HepG2 (cell line): ENCODE measurements around the gene PNMA6F. TPM values are rescaled to one million over a fixed set of nuclear protein-coding genes. Genes with fewer than 3 reads are reported as not detected.

Experiments used
- ATAC-seq: fragments of 200-7000 bp; cut with Tn5 transposase; 3 replicates; pipeline ENCODE4 v1.9.1; 2020; ENCODE audit warnings: mild to moderate bottlenecking, moderate library complexity
- BruUV-seq: library from RNA; stranded (reverse); fragments of 400-500 nt; replicated peaks from 2 replicates; lab custom pipeline; 2021; lab: Mats Ljungman, UMichigan
- CTCF ChIA-PET: fragments of 300-600 bp; formaldehyde crosslinking; extraction: SDS; loops from one replicate; lab custom pipeline; 2021; ENCODE audit warnings: low total read pairs, inconsistent platforms, low intra/inter-chr PET ratio; lab: Yijun Ruan, JAX
- POLR2A ChIA-PET: fragments of 350-600 bp; sonication (Branson Sonifier 250); formaldehyde crosslinking; loops from one replicate; lab custom pipeline; 2020; ENCODE audit warnings: antibody characterized with exemption, inconsistent platforms; lab: Yijun Ruan, JAX
- DNase-seq: peaks from one replicate; pipeline ENCODE4 v3.0.0-alpha.2; 2015; ENCODE audit warnings: low spot score
- FAIRE-seq: peaks from 3 replicates; lab custom pipeline; 2011; peaks lifted over from hg19 to GRCh38; lab: Jason Lieb, UNC
- H2AFZ ChIP-seq: one replicate; pipeline ENCODE4 v1.6.1; 2011; ENCODE audit warnings: low read length, inconsistent platforms
- H3K27ac ChIP-seq: fragments of 300-600 bp; 3 replicates; pipeline ENCODE4 v1.8.0; 2011; ENCODE audit warnings: mixed run types, mild to moderate bottlenecking, mixed read lengths, low read length, inconsistent platforms; ENCODE audit not compliant: insufficient read depth; ENCODE audit errors: extremely low read length
- H3K27me3 ChIP-seq, 2 experiments: fragments of 200-600 bp in 1 of 2; 2 replicates in 1 of 2; 3 replicates in 1 of 2; pipeline versions ENCODE4 v1.6.0 to v1.8.0; 2011; ENCODE audit warnings: low read length in 2 of 2, mild to moderate bottlenecking in 2 of 2, moderate library complexity in 2 of 2, inconsistent platforms in 1 of 2; ENCODE audit not compliant: insufficient read depth in 2 of 2, control insufficient read depth in 1 of 2
- H3K36me3 ChIP-seq, 2 experiments: fragments of 200-600 bp in 1 of 2; replicated peaks in 1 of 2; 2 replicates in 1 of 2; 3 replicates in 1 of 2; pipeline versions ENCODE4 v1.5.1 to v1.8.0; 2011; ENCODE audit warnings: low read length in 2 of 2, inconsistent platforms in 1 of 2; ENCODE audit not compliant: insufficient read depth in 2 of 2, control insufficient read depth in 1 of 2
- H3K4me1 ChIP-seq: 2 replicates; pipeline ENCODE4 v1.5.1; 2012; ENCODE audit warnings: low read length, inconsistent platforms; ENCODE audit not compliant: insufficient read depth
- H3K4me2 ChIP-seq: 2 replicates; pipeline ENCODE4 v1.6.0; 2011; ENCODE audit warnings: low read depth, low read length, inconsistent platforms
- H3K4me3 ChIP-seq, 3 experiments: fragments of 200-600 bp in 1 of 3; sonication (generic), shearing (Covaris generic) in 1 of 3; replicated peaks in 1 of 3; 2 replicates each; pipeline ENCODE4 v1.5.1; 2011 to 2016; ENCODE audit warnings: low read length in 3 of 3, inconsistent platforms in 2 of 3, low read depth in 2 of 3, mild to moderate bottlenecking in 2 of 3, control low read depth in 1 of 3, mixed read lengths in 1 of 3; ENCODE audit not compliant: insufficient read depth in 1 of 3
- H3K79me2 ChIP-seq: one replicate; pipeline ENCODE4 v1.6.1; 2011; ENCODE audit warnings: low read length, inconsistent platforms; ENCODE audit not compliant: insufficient read depth
- H3K9ac ChIP-seq: 2 replicates; pipeline ENCODE4 v1.6.0; 2011; ENCODE audit warnings: mild to moderate bottlenecking, low read depth, low read length, inconsistent platforms; ENCODE audit not compliant: insufficient read depth
- H3K9me3 ChIP-seq: 2 replicates; pipeline ENCODE4 v1.5.1; 2012; ENCODE audit warnings: mild to moderate bottlenecking, low read length
- H4K20me1 ChIP-seq: 2 replicates; pipeline ENCODE4 v1.6.0; 2011; ENCODE audit warnings: inconsistent platforms, mild to moderate bottlenecking, low read length, moderate library complexity; ENCODE audit not compliant: insufficient read depth
- CAMTA2 ChIP-seq: sonication (generic); formaldehyde crosslinking; IDR thresholded peaks from 2 replicates; pipeline ENCODE4 v1.4.0; 2020; ENCODE audit warnings: mild to moderate bottlenecking, missing genetic modification reagents, borderline replicate concordance
- HMGA1 ChIP-seq: sonication (generic); formaldehyde crosslinking; conservative IDR thresholded peaks from 2 replicates; pipeline ENCODE4 v1.4.0; 2020; ENCODE audit warnings: missing genetic modification reagents
- HOXA7 ChIP-seq: sonication (generic); formaldehyde crosslinking; IDR thresholded peaks from 2 replicates; pipeline ENCODE4 v1.8.1; 2022; ENCODE audit warnings: mild to moderate bottlenecking, missing genetic modification reagents, moderate library complexity
- IRF2 ChIP-seq: IDR thresholded peaks from 2 replicates; pipeline ENCODE4 v1.6.1; 2018; ENCODE audit warnings: missing genetic modification reagents, missing compliant biosample characterization
- NR3C1 ChIP-seq: sonication (generic); formaldehyde crosslinking; IDR thresholded peaks from 2 replicates; pipeline ENCODE4 v1.4.0; 2020; ENCODE audit warnings: missing genetic modification reagents
- ZNF567 ChIP-seq: sonication (generic); formaldehyde crosslinking; IDR thresholded peaks from 2 replicates; pipeline ENCODE4 v1.8.1; 2023; ENCODE audit warnings: mild to moderate bottlenecking, missing genetic modification reagents, borderline replicate concordance
- ZNF660 ChIP-seq: sonication (generic); formaldehyde crosslinking; IDR thresholded peaks from 2 replicates; pipeline ENCODE4 v1.5.1; 2020; ENCODE audit warnings: mild to moderate bottlenecking, low read depth, missing genetic modification reagents, borderline replicate concordance
- ZNF772 ChIP-seq: sonication (generic); formaldehyde crosslinking; IDR thresholded peaks from 2 replicates; pipeline ENCODE4 v1.5.0; 2020; ENCODE audit warnings: mild to moderate bottlenecking, missing genetic modification reagents
- ZNF780A ChIP-seq: sonication (generic); formaldehyde crosslinking; IDR thresholded peaks from 2 replicates; pipeline ENCODE4 v1.8.0; 2022; ENCODE audit warnings: mild to moderate bottlenecking, missing genetic modification reagents, moderate library complexity
- ZSCAN12 ChIP-seq: sonication (generic); formaldehyde crosslinking; IDR thresholded peaks from 2 replicates; pipeline ENCODE4 v1.9.0; 2021; ENCODE audit warnings: mild to moderate bottlenecking, missing genetic modification reagents
- WGBS: methylation state at CpG from one replicate; pipeline ENCODE4 v1.1.6; 2017; ENCODE audit warnings: low lambda C conversion rate; 5-methylcytosine and 5-hydroxymethylcytosine counted together
- in situ Hi-C: cut with HindIII; loops from 2 replicates; pipeline ENCODE4 v1.10.0; 2017; ENCODE audit warnings: low pct_unique_long_range_greater_than_20kb; ENCODE audit not compliant: extremely low pct_ligation_motif_present
- intact Hi-C: fragments of 100-400 bp; cut with micrococcal nuclease; formaldehyde crosslinking; loops from one replicate; pipeline ENCODE4 v1.10.0; 2022; ENCODE audit not compliant: unreplicated experiment
- polyA plus RNA-seq, 8 experiments: library from polyadenylated mRNA; depleted of rRNA in 3 of 8; stranded (reverse) in 7 of 8; unstranded in 1 of 8; fragments of >200 nt; fragmentation: Illumina TruSeq in 4 of 8; extraction: Trizol in 4 of 8; gene quantifications; 2 replicates each; pipeline versions ENCODE4 v1.2.1 to v1.2.3, GENCODE V29; 2011 to 2016; ENCODE audit warnings: low read depth in 4 of 8, missing spikeins in 1 of 8, mixed read lengths in 1 of 8; ENCODE audit not compliant: insufficient read depth in 1 of 8
- total RNA-seq, 5 experiments: library from RNA; depleted of rRNA; stranded (reverse); fragments of >200 nt; fragmentation: Illumina TruSeq; extraction: Trizol; gene quantifications; 2 replicates each; pipeline ENCODE4 v1.2.3, GENCODE V29; 2016; ENCODE audit warnings: low read depth in 1 of 5
- TF ChIP-seq, protein P1 (sequence below): sonication (generic); formaldehyde crosslinking; IDR thresholded peaks from 2 replicates; pipeline ENCODE4 v1.5.1; 2020; ENCODE audit warnings: missing genetic modification reagents, mild to moderate bottlenecking, borderline replicate concordance

Gene PNMA6F
- total and polyA plus RNA-seq, 2 of the 13 experiments (the other 11 are each of a cell fraction or from before 2014, with no cell fraction given) = not detected

- no peak for TF ChIP-seq HMGA1
- TF ChIP-seq ZNF567 (CRISPR knock-in tag) = no peak
- TF ChIP-seq NR3C1 (CRISPR knock-in tag) = no peak
- no peak for TF ChIP-seq ZNF660 (CRISPR knock-in tag)
Observed at GRCh38 chrX:153370293-153371055, 48.9 kb upstream of the PNMA6F start (continued).

- intact Hi-C loops = no loop called here
- Histone ChIP-seq H3K27ac (no peak overlapping the region), H3K9me3 (no peaks in the 10 kb centered on the region), H3K27me3 (no peaks in the 10 kb centered on the region), H4K20me1 (no peaks in the 10 kb centered on the region), H3K9ac (no peak overlapping the region), H3K79me2 (no peaks in the 10 kb centered on the region), H2AFZ (no peak overlapping the region), H3K4me2 (no peak overlapping the region), H3K36me3 (no peaks in the 10 kb centered on the region), H3K4me3 (no peak overlapping the region), H3K4me1 (no peaks in the 10 kb centered on the region)
- DNase-seq (no peak), ATAC-seq (no peak)
- POLR2A ChIA-PET = no interaction called here
- BruUV-seq = no TSS peak
- CTCF ChIA-PET = no interaction called here
- in situ Hi-C loops = no loop called here
- no peak for TF ChIP-seq ZNF780A (CRISPR knock-in tag)
- TF ChIP-seq ZSCAN12 = no peak
- no peak for TF ChIP-seq HOXA7
- TF ChIP-seq CAMTA2 = no peak
- TF ChIP-seq, protein P1, sequence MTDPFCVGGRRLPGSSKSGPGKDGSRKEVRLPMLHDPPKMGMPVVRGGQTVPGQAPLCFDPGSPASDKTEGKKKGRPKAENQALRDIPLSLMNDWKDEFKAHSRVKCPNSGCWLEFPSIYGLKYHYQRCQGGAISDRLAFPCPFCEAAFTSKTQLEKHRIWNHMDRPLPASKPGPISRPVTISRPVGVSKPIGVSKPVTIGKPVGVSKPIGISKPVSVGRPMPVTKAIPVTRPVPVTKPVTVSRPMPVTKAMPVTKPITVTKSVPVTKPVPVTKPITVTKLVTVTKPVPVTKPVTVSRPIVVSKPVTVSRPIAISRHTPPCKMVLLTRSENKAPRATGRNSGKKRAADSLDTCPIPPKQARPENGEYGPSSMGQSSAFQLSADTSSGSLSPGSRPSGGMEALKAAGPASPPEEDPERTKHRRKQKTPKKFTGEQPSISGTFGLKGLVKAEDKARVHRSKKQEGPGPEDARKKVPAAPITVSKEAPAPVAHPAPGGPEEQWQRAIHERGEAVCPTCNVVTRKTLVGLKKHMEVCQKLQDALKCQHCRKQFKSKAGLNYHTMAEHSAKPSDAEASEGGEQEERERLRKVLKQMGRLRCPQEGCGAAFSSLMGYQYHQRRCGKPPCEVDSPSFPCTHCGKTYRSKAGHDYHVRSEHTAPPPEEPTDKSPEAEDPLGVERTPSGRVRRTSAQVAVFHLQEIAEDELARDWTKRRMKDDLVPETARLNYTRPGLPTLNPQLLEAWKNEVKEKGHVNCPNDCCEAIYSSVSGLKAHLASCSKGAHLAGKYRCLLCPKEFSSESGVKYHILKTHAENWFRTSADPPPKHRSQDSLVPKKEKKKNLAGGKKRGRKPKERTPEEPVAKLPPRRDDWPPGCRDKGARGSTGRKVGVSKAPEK (CRISPR knock-in tag) = no peak
- TF ChIP-seq IRF2 = no peak
- no peak for TF ChIP-seq ZNF772 (CRISPR knock-in tag)
- TF ChIP-seq, all 625 proteins: peak for 0
- no peak for FAIRE-seq
- WGBS = 36% methylated on average over 5 of the region's 5 CpGs
Observed at GRCh38 chrX:153366878-153367538, 45.4 kb upstream of the PNMA6F start.
